Hematopoietic multipotent progenitor cell treated with erythropoietin and hydrocortisone succinate and interleukin-3 and kit ligand, for 4 days (in vitro differentiated cells): ENCODE measurements around the gene ABCA6.

Source experiments
- DNase-seq: peaks from one replicate; pipeline ENCODE4 v3.0.0-alpha.2; 2015

The ABCA6 gene

GRCh38 chr17:69046121-69046807 lies 95.4 kb downstream of the ABCA6 start:
- no peak for DNase-seq

- no peak for DNase-seq
Observed at GRCh38 chr17:69045646-69046045, 96.0 kb downstream of the ABCA6 start.

- no peak for DNase-seq
Observed at GRCh38 chr17:69044371-69044770, 97.3 kb downstream of the ABCA6 start.

DNA sequence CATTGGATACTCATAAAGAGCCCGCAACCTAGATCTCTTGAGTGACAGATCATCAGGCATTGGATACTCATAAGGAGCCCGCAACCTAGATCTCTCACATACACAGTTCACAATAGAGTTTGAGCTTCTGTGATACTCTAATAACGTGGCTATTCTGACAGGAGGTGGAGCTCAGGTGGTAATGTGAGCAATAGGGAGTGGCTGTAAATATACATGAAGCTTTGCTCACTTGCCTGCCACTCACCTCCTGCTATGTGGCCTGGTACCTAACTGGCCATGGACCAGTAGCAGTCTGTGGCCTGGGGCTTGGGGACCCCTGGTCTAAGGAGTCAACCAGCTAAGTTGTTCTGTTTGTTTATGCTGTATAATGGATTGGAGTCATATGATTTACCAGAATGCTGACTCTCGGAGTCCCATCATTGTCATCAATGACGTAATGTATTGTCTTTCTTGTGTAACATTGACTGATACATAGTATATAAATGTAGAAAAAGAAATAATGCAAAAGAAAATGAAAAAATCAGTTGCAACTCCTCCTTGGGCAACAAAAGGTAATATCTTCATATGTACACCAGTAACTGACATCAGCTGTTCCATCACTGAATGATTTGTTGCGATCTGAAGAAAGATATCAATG lies 98.5 kb downstream of the ABCA6 start:
- DNase-seq = no peak

GRCh38 chr17:69042308-69042707 lies 99.4 kb downstream of the ABCA6 start:
- DNase-seq = no peak

DNA sequence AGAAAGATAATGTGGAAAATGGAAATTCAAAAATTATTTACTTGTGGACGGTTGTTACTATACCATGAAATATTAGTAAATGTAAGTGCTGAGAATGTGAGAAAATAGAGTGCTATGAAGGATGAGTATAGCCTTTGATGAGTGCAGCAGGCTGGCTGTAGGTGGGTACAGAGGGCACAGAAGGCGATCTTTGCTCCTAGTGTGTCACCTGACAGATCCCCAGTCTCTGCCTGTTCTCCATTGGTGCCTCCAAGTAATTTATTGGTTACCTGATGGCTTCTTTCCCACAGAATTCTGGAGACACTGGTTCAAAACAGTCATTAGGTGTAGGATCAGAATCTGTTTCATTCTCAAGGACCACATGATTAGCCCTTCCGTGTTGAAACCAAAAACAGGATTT lies 109.9 kb downstream of the ABCA6 start:
- no peak for DNase-seq

- DNase-seq = no peak
Observed at GRCh38 chr17:69030169-69030568, 111.5 kb downstream of the ABCA6 start.
